Dermis blood vessel endothelial cell (primary cell): Measurements from ENCODE around the gene DHRS7B. TPM values are rescaled to one million over a fixed set of nuclear protein-coding genes. Genes with fewer than 3 reads are reported as not detected.

Experiments
- DNase-seq: peaks from one replicate; pipeline ENCODE4 v3.0.0; 2010
- total RNA-seq: library from RNA; depleted of rRNA; stranded (reverse); fragments of >200 nt; gene quantifications from 2 replicates; pipeline ENCODE4 v1.2.3, GENCODE V29; 2014

The DHRS7B gene
- total RNA-seq, 1 donor from 2014 or later, result 22.0 TPM

DNA sequence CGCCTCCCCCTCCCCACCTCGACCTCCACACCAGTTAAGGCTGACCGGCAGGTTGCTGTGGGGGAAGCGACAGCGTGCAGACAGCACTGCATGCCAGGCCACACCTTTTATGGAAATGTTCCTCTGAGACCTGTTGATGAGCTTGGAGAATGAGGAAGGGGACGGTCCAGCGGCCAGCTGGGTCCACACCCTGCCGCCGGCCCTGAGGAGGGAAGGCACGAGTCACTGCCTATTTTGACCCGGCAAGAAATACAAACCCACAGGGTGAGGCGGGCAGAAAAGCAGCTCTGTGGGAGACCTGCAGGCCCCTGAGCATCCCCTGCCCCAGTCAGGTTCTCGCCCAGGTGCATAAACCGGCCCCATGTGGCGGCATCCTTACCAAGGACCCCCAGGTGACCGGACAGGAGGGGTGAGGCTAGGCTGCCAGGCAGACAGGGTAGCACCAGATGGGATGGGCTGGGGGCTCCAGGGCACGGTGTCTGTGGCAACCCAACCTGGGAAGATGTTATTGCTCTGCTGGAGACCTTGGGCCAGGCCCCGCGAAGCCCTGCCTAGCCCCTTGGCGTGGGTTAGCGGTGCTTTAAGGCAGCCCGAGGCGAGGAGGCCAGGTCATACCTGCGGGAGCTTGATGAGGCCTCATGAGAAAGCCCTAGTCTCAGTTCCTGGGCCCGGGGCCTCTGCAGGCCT is 113.7 kb downstream of the DHRS7B start:
- DNase-seq, result no peak

Other genes with a start within 250 kb of the DHRS7B start
- 342 TPM in 2 replicates for gene USP22, start 84.0 kb upstream of the DHRS7B start, total RNA-seq
- 20.4 and 30.0 TPM in 2 replicates for gene TMEM11, start 87.2 kb downstream of the DHRS7B start, total RNA-seq
- gene NATD1, start 126.4 kb downstream of the DHRS7B start, total RNA-seq, result 4.1 and 8.2 TPM in 2 replicates
- 20.8 and 39.0 TPM in 2 replicates for gene MAP2K3, start 157.7 kb downstream of the DHRS7B start, total RNA-seq
- 0.14 and 0.51 TPM in 2 replicates for gene KCNJ12, start 249.4 kb downstream of the DHRS7B start, total RNA-seq